Dedifferentiated amniotic fluid mesenchymal stem cell (primary cell): Measurements from ENCODE around the gene NFIB.

Experiments
- DNase-seq: peaks from one replicate; pipeline ENCODE4 v3.0.0-alpha.2; 2016; ENCODE audit errors: extremely low spot score

NFIB gene

GRCh38 chr9:14320271-14321181 is 6.6 kb upstream of the NFIB start:
- peak; percentile 43 for DNase-seq

- no peak for DNase-seq
Observed at GRCh38 chr9:14318934-14319580, 5.1 kb upstream of the NFIB start.

GRCh38 chr9:14318361-14318760 is 4.4 kb upstream of the NFIB start:
- DNase-seq: no peak

- DNase-seq: no peak
Observed at GRCh38 chr9:14317667-14318320, 3.9 kb upstream of the NFIB start.

GRCh38 chr9:14316602-14317300 is 2.8 kb upstream of the NFIB start:
- DNase-seq: no peak

GRCh38 chr9:14315875-14316601 is 2.1 kb upstream of the NFIB start:
- no peak for DNase-seq

- DNase-seq: peak; percentile 66
Observed at GRCh38 chr9:14314929-14315874, 1.3 kb upstream of the NFIB start.

GRCh38 chr9:14314424-14314928 is 535 bp upstream of the NFIB start:
- peak; percentile 79 for DNase-seq

- DNase-seq: peak; percentile 44
Observed at GRCh38 chr9:14313378-14313940, 482 bp downstream of the NFIB start.

GRCh38 chr9:14312719-14313377 is 1.1 kb downstream of the NFIB start:
- DNase-seq: no peak

- DNase-seq: no peak
Observed at GRCh38 chr9:14311956-14312685, 1.8 kb downstream of the NFIB start.

- no peak for DNase-seq
Observed at GRCh38 chr9:14311171-14311949, 2.6 kb downstream of the NFIB start.

GRCh38 chr9:14310311-14310710 is 3.6 kb downstream of the NFIB start:
- DNase-seq: no peak

GRCh38 chr9:14309403-14309802 is 4.5 kb downstream of the NFIB start:
- DNase-seq: no peak

- DNase-seq: no peak
Observed at GRCh38 chr9:14308853-14309145, 5.1 kb downstream of the NFIB start.

- DNase-seq: no peak
Observed at GRCh38 chr9:14307989-14308852, 5.7 kb downstream of the NFIB start.
